SU-DHL-6 (cell line): ENCODE data around the gene REXO4.

ENCODE experiments used
- CTCF ChIP-seq: fragments of 200-600 bp; sonication (generic); IDR thresholded peaks from one replicate; pipeline ENCODE4 v1.5.1; 2017; ENCODE audit warnings: antibody characterized with exemption, mild to moderate bottlenecking, low read length, moderate library complexity; ENCODE audit not compliant: insufficient read depth, poor library complexity, severe bottlenecking
- EZH2phosphoT487 ChIP-seq: fragments of 200-600 bp; sonication (generic), shearing (Covaris generic); conservative IDR thresholded peaks from 2 replicates; pipeline ENCODE4 v1.6.1; 2018; ENCODE audit warnings: mild to moderate bottlenecking, antibody characterized with exemption, low read length, moderate library complexity, mixed read lengths

DNA sequence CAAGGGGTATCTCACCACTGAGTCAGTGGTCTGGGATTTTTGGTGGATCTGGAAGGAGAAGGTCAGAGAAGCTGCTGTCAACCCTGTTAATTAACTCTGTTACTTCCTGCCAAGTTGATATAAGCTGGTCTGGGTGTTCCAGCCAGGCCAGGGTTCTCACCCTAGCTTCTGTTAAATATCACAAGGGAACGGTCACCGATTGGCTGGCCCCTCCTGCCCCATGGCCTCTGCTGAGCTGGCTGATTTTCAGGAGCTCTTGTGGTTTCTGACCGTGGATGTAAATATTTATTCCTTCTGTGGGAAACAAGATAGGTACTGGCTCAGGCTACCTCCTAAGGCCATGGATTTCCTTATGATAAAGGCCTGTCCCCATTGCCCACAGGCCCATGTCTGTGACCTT, 5.4 kb upstream of the REXO4 start:
- TF ChIP-seq CTCF (no peak), EZH2phosphoT487 (no peak)
